Peyer's patch (tissue), 4 donors: Measurements from ENCODE around the gene SIAH1. TPM values are rescaled to one million over a fixed set of nuclear protein-coding genes. Genes with fewer than 3 reads are reported as not detected.
"Not testable (repeated sequence)": the region's sequence is repeated elsewhere in the genome, so short reads cannot be mapped to it uniquely, and the experiment has no call there.

Experiments
- DNase-seq, 3 donors: peaks; one replicate each; pipeline ENCODE4 v3.0.0-alpha.2; 2017 to 2019
- H3K27ac ChIP-seq, 4 donors: fragments of 200-600 bp; sonication (generic); one replicate each; pipeline ENCODE4 v1.5.1; 2016 to 2019
- H3K27me3 ChIP-seq, 2 donors: fragments of 200-600 bp; sonication (generic); one replicate each; pipeline ENCODE4 v1.5.1; 2019
- H3K36me3 ChIP-seq, 3 donors: fragments of 200-600 bp; sonication (generic); one replicate each; pipeline ENCODE4 v1.5.1; 2016 to 2019
- H3K4me1 ChIP-seq, 4 donors: fragments of 200-600 bp; sonication (generic); one replicate each; pipeline ENCODE4 v1.5.1; 2016 to 2019
- H3K4me3 ChIP-seq, 4 donors: fragments of 200-600 bp; sonication (generic); 1 replicate in 3 of 4; 2 replicates in 1 of 4; pipeline ENCODE4 v1.5.1; 2016 to 2019; ENCODE audit warnings: mild to moderate bottlenecking in 1 of 4
- H3K9me3 ChIP-seq, 4 donors: fragments of 200-600 bp; sonication (generic); one replicate each; pipeline ENCODE4 v1.5.1; 2016 to 2019; ENCODE audit warnings: mild to moderate bottlenecking in 1 of 4
- POLR2A ChIP-seq, 2 donors: fragments of 450-650 bp; IDR thresholded peaks; one replicate each; pipeline ENCODE4 v1.5.1; 2017; ENCODE audit warnings: antibody characterized with exemption in 2 of 2, mild to moderate bottlenecking in 2 of 2, moderate library complexity in 2 of 2
- total RNA-seq, 4 donors: library from RNA; depleted of rRNA; stranded (reverse); fragments of >200 nt; gene quantifications; one replicate each; pipeline ENCODE4 v1.1.0, GENCODE V29; 2016
- TF ChIP-seq, protein P1 (sequence below), 6 experiments: fragments of 450-650 bp in 4 of 6; fragments of 200-600 bp in 2 of 6; sonication (generic) in 1 of 6; IDR thresholded peaks; one replicate each; pipeline ENCODE4 v1.5.1; 2017 to 2019; ENCODE audit warnings: antibody characterized with exemption in 6 of 6, mild to moderate bottlenecking in 3 of 6, moderate library complexity in 1 of 6

Gene SIAH1
- total RNA-seq, 4 donors from 2014 or later: 27.7 to 35.3 (median 31.4) TPM

DNA sequence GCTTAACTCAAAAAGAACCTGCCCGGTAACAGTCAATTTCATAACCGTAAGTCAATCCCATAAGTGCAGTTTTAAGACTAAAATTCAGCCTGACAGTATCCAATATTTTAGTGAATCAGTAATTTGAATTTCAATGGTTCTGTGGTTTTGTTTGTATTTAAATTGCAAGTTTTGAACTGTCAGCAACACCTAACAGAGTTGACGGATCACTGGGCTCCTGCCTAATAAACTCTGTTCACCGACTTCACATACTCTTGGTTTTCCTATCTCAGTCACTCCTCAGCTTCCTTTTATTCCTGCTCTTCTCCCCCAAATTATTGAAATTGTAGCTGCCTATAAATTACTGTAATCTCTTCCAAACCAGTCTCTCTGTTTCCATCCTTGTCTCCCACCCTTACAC lies 12.5 kb downstream of the SIAH1 start:
- no peak overlapping the region for H3K27ac ChIP-seq
- no peaks in the 10 kb centered on the region for H3K9me3 ChIP-seq
- peaks cover 0 to 18% (median 0%) of the 10 kb centered on the region in 4 donors for H3K4me1 ChIP-seq
- no peak for TF ChIP-seq POLR2A (IDR thresholded peaks at IDR 0.05)
- TF ChIP-seq, protein P1, sequence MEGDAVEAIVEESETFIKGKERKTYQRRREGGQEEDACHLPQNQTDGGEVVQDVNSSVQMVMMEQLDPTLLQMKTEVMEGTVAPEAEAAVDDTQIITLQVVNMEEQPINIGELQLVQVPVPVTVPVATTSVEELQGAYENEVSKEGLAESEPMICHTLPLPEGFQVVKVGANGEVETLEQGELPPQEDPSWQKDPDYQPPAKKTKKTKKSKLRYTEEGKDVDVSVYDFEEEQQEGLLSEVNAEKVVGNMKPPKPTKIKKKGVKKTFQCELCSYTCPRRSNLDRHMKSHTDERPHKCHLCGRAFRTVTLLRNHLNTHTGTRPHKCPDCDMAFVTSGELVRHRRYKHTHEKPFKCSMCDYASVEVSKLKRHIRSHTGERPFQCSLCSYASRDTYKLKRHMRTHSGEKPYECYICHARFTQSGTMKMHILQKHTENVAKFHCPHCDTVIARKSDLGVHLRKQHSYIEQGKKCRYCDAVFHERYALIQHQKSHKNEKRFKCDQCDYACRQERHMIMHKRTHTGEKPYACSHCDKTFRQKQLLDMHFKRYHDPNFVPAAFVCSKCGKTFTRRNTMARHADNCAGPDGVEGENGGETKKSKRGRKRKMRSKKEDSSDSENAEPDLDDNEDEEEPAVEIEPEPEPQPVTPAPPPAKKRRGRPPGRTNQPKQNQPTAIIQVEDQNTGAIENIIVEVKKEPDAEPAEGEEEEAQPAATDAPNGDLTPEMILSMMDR (IDR thresholded peaks at IDR 0.05): no peak
- H3K4me3 ChIP-seq: no peak overlapping the region
- no peak for DNase-seq
- no peaks in the 10 kb centered on the region for H3K27me3 ChIP-seq
- H3K36me3 ChIP-seq: no peaks in the 10 kb centered on the region

DNA sequence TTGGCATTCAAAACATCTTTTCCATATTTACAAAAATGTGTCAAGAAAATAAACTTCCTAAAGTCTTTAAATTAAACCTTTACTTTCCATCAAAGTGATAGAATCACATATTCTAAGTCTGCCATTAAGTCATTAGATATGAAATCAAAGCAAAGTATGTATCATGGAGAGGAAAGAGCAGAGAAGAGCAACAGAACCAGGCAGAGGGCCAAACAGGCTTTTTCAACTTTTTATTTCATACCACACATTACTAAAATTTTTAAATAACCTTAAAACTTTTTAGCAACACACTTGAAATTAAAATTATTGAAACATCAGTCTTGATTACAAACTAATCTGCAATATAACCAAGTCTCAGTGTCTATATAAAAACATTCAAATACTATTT lies 13.8 kb downstream of the SIAH1 start:
- no peaks in the 10 kb centered on the region for H3K36me3 ChIP-seq
- no peaks in the 10 kb centered on the region for H3K27me3 ChIP-seq
- no peaks in the 10 kb centered on the region for H3K9me3 ChIP-seq
- no peak overlapping the region for H3K4me3 ChIP-seq
- TF ChIP-seq, protein P1 (IDR thresholded peaks at IDR 0.05): no peak
- TF ChIP-seq POLR2A (IDR thresholded peaks at IDR 0.05): no peak
- H3K4me1 ChIP-seq: peaks cover 0 to 30% (median 4%) of the 10 kb centered on the region in 4 donors
- DNase-seq: no peak
- no peak overlapping the region for H3K27ac ChIP-seq

DNA sequence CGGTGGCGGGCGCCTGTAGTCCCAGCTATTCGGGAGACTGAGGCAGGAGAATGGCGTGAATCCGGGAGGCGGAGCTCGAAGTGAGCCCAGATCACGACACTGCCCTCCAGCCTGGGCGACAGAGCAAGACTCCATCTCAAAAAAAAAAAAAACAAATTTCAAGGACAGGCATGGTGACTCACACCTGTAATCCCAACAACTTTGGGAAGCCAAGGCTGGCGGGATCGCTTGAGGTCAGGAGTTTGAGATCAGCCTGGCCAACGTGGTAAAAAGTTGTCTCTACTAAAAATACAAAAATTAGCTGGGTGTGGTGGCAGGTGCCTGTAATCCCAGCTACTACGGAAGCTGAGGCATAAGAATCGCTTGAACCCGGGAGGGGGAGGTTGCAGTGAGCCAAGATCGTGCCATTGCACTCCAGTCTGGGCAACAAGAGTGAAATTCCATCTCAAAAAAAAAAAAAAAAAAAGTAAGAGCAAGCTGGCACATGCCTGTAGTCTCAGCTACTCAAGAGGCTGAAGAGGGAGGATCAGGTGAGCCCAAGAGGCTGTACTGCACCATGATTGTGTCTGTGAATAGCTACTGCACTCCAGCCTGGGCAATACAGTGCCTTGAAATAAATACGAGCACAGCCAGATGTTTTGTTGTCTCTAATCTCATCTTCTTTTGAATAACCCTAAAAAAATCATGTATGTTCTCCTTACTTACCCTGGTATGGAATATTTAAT lies 14.4 kb downstream of the SIAH1 start:
- H3K36me3 ChIP-seq, H3K27me3 ChIP-seq, H3K27ac ChIP-seq, H3K4me3 ChIP-seq, H3K9me3 ChIP-seq, DNase-seq: not testable (repeated sequence)
- peaks cover 0 to 31% (median 4%) of the 10 kb centered on the region in 4 donors for H3K4me1 ChIP-seq

- Histone ChIP-seq H3K36me3 (no peaks in the 10 kb centered on the region), H3K4me3 (no peak overlapping the region), H3K9me3 (no peaks in the 10 kb centered on the region), H3K4me1 (peaks cover 0 to 33% (median 5%) of the 10 kb centered on the region in 4 donors), H3K27me3 (no peaks in the 10 kb centered on the region), H3K27ac (no peak overlapping the region)
- no peak for DNase-seq
- TF ChIP-seq, protein P1 (IDR thresholded peaks at IDR 0.05): no peak
- TF ChIP-seq POLR2A (IDR thresholded peaks at IDR 0.05): no peak
Measured at GRCh38 chr16:48370229-48370628, 15.0 kb downstream of the SIAH1 start.

- TF ChIP-seq POLR2A (IDR thresholded peaks at IDR 0.05): no peak
- TF ChIP-seq, protein P1 (IDR thresholded peaks at IDR 0.05): no peak
- Histone ChIP-seq H3K9me3 (no peaks in the 10 kb centered on the region), H3K4me3 (no peak overlapping the region), H3K27ac (no peak overlapping the region), H3K4me1 (peaks cover 0 to 32% (median 5%) of the 10 kb centered on the region in 4 donors), H3K36me3 (no peaks in the 10 kb centered on the region), H3K27me3 (no peaks in the 10 kb centered on the region)
- DNase-seq: no peak
Measured at GRCh38 chr16:48369765-48370164, 15.4 kb downstream of the SIAH1 start.

- Histone ChIP-seq H3K4me3 (no peak overlapping the region), H3K36me3 (no peaks in the 10 kb centered on the region), H3K27ac (peak overlapping the region in 1 of 4 donors; percentile 14), H3K9me3 (no peaks in the 10 kb centered on the region), H3K4me1 (peaks cover 0 to 28% (median 5%) of the 10 kb centered on the region in 4 donors), H3K27me3 (no peaks in the 10 kb centered on the region)
- DNase-seq: no peak
- TF ChIP-seq POLR2A (IDR thresholded peaks at IDR 0.05): no peak
- TF ChIP-seq, protein P1 (IDR thresholded peaks at IDR 0.05): no peak
Measured at GRCh38 chr16:48367441-48368049, 17.7 kb downstream of the SIAH1 start.
